Fibroblast of peridontal ligament (primary cell): ENCODE results near the gene LYPLAL1.
"Not testable (repeated sequence)": the region's sequence is repeated elsewhere in the genome, so short reads cannot be mapped to it uniquely, and the experiment has no call there.

ENCODE experiments used
- DNase-seq: peaks from one replicate; pipeline ENCODE4 v3.0.0-alpha.2; 2010; ENCODE audit errors: extremely low read depth

The LYPLAL1 gene

GRCh38 chr1:219215477-219215876 is 41.8 kb downstream of the LYPLAL1 start:
- no peak for DNase-seq

DNA sequence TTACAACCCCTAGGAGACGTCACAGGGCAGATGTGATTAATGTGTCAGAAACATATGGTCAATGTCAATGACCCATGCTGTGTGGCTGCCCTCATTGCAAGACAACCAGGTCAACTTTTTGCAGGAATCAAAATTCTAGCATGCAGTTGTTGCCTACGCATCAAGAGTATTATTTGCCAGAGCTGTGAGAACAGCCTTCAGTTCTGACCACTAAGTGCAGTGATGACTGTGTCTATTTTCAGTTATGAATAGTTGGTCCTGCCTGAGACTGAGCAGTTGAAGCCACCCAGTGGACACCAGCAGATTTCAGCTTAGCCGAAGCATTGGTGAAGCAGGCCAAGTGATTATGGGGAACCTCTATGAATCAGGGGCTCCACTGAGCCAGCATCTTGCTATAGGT is 47.3 kb downstream of the LYPLAL1 start:
- DNase-seq, result peak; percentile 23

- DNase-seq, result peak; percentile 24
These were observed 49.8 kb downstream of the LYPLAL1 start for GRCh38 chr1:219223496-219223895.

DNA sequence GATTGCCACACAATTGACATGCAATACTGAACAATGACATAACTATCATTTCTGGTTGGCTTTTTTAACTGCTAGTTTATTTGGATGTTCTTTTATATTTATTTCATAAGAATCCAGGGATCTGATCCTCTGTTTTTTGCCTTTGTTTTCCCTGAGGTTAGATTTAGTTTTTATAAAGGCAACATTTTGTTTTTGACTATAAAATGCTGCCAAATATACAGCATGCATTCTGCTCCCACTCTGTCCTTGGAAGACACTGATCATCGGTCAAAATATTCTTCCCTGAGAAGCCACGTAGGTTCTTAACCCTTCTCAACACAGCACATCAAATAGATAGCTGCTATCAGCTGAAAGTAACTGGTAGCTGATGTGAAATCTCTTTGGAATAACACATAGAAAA is 52.5 kb downstream of the LYPLAL1 start:
- DNase-seq, result no peak

GRCh38 chr1:219227360-219228057 is 53.8 kb downstream of the LYPLAL1 start:
- peak; percentile 34 for DNase-seq

GRCh38 chr1:219228058-219228419 is 54.4 kb downstream of the LYPLAL1 start:
- DNase-seq, result no peak

- no peak for DNase-seq
These were observed 59.2 kb downstream of the LYPLAL1 start for GRCh38 chr1:219232890-219233289.

- DNase-seq, result no peak
These were observed 62.3 kb downstream of the LYPLAL1 start for GRCh38 chr1:219235903-219236481.

DNA sequence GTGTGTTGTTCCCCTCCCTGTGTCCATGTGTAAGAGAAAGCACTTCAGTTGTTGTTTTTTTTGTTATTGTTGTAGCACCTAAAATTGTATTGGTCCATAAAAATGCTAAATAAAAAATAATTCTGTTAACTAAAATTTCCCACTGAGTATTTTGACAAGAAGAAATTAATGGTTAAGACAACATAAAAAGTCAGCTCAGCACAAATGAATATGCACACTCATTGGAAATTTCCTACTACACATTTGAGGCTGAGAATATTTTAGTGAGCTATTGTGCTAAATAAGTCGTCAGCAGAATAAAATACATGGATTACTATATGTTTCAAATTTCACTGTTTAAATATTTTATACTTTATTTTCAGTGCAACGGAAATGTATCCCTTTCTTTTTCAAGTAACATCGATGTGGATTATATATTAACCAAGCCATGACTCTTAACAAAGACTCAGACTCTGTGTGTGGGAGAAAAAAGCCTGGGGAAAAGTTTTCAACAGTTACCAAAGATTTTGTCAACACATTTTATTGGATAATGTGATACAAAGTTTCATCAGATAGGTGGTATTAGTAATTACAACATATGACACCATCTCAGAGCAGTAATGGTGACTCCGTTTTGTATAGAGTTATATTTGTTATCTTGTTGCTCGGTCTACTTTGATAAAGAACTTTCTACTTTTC is 63.4 kb downstream of the LYPLAL1 start:
- no peak for DNase-seq

GRCh38 chr1:219239518-219239917 is 65.8 kb downstream of the LYPLAL1 start:
- peak; percentile 30 for DNase-seq

DNA sequence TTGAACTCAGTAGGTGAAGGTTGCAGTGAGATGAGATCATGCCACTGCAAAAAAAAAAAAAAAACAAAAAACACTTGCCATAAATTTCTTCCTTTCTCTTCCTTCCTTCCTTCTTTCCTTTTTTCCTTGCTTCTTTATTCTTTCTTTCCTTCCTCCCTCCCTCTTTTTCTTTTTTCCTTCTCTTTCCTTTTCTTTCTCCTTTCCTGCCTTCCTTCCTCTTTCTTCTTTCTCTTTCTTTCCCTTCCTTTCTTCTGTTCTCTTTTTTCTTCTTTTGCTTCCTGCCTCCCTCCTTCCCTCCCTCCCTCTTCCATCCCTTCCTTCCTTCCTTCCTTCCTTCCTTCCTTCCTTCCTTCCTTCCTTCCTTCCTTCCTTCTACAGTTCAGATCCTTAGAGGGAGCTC is 71.2 kb downstream of the LYPLAL1 start:
- DNase-seq, result no peak

GRCh38 chr1:219247441-219247840 is 73.8 kb downstream of the LYPLAL1 start:
- DNase-seq, result peak; percentile 72

DNA sequence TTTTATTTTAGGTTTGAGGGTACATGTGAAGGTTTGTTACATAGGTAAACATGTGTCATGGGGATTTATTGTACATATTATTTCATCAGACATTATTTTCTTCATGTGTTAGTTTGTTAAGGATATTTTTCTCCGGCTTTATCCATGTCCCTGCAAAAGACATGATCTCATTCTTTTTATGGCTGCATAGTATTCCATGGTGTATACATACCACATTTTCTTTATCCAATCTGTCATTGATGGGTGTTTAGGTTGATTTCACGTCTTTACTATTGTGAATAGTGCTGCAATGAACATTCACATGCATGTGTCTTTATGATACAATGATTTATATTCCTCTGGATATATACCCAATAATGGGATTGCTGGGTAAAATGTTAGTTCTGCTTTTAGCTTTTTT is 76.8 kb downstream of the LYPLAL1 start:
- DNase-seq, result not testable (repeated sequence)

DNA sequence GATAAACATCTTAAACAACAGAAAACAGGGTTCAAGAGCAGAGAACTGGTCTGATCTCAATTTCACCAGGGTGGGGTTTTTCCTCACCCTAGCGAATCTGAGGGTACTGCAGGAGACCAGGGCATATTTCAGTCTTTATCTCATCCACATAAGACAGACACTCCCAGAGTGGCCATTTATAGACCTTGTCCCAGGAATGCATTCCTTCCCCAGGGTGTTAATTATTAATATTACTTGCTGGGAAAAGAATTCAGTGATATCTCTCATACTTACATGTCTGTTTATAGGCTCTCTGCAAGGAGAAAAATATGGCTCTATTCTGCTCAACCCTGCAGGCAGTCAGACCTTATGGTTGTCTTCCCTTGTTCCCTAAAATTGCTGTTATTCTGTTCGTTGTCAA is 84.1 kb downstream of the LYPLAL1 start:
- DNase-seq, result no peak

DNA sequence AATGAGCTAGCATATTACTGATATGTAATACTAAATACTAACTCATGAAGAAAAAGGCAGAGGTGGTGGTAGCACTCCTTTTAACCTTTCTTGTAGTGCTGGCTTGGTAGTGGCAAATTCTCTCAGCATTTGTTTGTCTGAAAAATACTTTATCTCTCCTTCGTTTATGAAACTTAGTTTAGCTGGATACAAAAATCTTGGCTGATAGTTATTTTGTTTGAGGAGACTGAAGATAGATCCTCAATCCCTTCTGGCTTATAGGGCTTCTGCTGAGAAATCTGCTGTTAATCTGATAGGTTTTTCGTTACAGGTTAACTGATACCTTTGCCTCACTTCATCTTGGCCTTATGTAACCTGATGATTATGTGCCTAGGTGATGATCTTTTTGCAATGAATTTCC is 87.8 kb downstream of the LYPLAL1 start:
- no peak for DNase-seq
